Vagina (tissue), 2 donors: ENCODE results near the gene JDP2.

Source experiments
- POLR2AphosphoS5 ChIP-seq, 2 donors: sonication (generic); formaldehyde crosslinking; IDR thresholded peaks; one replicate each; pipeline ENCODE4 v1.9.0; 2017; ENCODE audit warnings: antibody characterized with exemption in 2 of 2, mild to moderate bottlenecking in 2 of 2, low read depth in 1 of 2; ENCODE audit not compliant: insufficient read depth in 1 of 2
- TF ChIP-seq, protein P1 (sequence below), 3 experiments: fragments of 450-650 bp in 2 of 3; fragments of 200-600 bp in 1 of 3; sonication (generic) in 1 of 3; IDR thresholded peaks; one replicate each; pipeline ENCODE4 v1.5.1; 2017 to 2019; ENCODE audit warnings: antibody characterized with exemption in 3 of 3, mild to moderate bottlenecking in 2 of 3, moderate library complexity in 2 of 3

DNA sequence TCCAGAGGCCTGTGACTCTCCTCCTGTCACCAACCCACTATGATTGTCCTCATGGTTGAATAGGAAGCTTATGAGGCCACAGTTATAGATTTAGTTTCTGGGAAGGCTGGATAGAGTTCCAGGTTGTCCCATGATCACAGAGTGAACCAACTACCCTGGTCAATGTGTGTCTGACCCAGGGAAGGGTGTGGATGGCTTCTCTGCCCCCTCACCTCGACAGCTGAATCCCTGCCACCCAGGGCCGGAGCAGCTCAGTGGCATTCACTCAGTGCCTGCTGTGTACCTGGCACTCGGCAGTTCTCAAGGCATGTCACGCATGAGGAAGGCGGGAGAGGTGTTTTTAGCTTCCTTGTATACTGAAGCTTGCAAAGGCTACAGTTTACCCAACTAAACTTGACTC lies 43.2 kb downstream of the JDP2 start:
- no peak for TF ChIP-seq POLR2AphosphoS5 (IDR thresholded peaks at IDR 0.05; ENCODE audit: insufficient read depth in 1 of 2, low read depth in 1 of 2)
- TF ChIP-seq, protein P1, sequence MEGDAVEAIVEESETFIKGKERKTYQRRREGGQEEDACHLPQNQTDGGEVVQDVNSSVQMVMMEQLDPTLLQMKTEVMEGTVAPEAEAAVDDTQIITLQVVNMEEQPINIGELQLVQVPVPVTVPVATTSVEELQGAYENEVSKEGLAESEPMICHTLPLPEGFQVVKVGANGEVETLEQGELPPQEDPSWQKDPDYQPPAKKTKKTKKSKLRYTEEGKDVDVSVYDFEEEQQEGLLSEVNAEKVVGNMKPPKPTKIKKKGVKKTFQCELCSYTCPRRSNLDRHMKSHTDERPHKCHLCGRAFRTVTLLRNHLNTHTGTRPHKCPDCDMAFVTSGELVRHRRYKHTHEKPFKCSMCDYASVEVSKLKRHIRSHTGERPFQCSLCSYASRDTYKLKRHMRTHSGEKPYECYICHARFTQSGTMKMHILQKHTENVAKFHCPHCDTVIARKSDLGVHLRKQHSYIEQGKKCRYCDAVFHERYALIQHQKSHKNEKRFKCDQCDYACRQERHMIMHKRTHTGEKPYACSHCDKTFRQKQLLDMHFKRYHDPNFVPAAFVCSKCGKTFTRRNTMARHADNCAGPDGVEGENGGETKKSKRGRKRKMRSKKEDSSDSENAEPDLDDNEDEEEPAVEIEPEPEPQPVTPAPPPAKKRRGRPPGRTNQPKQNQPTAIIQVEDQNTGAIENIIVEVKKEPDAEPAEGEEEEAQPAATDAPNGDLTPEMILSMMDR (IDR thresholded peaks at IDR 0.05), result no peak
